Uterus (tissue), 2 donors: ENCODE results near the gene OR5D18.

ENCODE experiments used
- CTCF ChIP-seq, 4 experiments: fragments of 200-600 bp in 2 of 4; fragments of 450-650 bp in 2 of 4; sonication (generic) in 2 of 4; IDR thresholded peaks; one replicate each; pipeline ENCODE4 v1.5.1; 2016 to 2019; ENCODE audit warnings: antibody characterized with exemption in 4 of 4, mild to moderate bottlenecking in 2 of 4, moderate library complexity in 1 of 4
- POLR2A ChIP-seq, 2 donors: fragments of 450-650 bp; IDR thresholded peaks; one replicate each; pipeline ENCODE4 v1.6.1; 2016; ENCODE audit warnings: antibody characterized with exemption in 2 of 2, mild to moderate bottlenecking in 1 of 2, moderate library complexity in 1 of 2

GRCh38 chr11:55773138-55773537, 46.3 kb upstream of the OR5D18 start, which contains the start of gene OR5D13:
- TF ChIP-seq CTCF (IDR thresholded peaks at IDR 0.05) (no peak), POLR2A (IDR thresholded peaks at IDR 0.05) (no peak)
